Hematopoietic multipotent progenitor cell treated with erythropoietin and hydrocortisone succinate and interleukin-3 and kit ligand, for 6 days (in vitro differentiated cells): Measurements from ENCODE around the gene PROM1.

Experiments
- DNase-seq: peaks from one replicate; pipeline ENCODE4 v3.0.0-alpha.2; 2015

Gene PROM1

GRCh38 chr4:15982842-15983524 is 100.8 kb downstream of the PROM1 start:
- DNase-seq = no peak

DNA sequence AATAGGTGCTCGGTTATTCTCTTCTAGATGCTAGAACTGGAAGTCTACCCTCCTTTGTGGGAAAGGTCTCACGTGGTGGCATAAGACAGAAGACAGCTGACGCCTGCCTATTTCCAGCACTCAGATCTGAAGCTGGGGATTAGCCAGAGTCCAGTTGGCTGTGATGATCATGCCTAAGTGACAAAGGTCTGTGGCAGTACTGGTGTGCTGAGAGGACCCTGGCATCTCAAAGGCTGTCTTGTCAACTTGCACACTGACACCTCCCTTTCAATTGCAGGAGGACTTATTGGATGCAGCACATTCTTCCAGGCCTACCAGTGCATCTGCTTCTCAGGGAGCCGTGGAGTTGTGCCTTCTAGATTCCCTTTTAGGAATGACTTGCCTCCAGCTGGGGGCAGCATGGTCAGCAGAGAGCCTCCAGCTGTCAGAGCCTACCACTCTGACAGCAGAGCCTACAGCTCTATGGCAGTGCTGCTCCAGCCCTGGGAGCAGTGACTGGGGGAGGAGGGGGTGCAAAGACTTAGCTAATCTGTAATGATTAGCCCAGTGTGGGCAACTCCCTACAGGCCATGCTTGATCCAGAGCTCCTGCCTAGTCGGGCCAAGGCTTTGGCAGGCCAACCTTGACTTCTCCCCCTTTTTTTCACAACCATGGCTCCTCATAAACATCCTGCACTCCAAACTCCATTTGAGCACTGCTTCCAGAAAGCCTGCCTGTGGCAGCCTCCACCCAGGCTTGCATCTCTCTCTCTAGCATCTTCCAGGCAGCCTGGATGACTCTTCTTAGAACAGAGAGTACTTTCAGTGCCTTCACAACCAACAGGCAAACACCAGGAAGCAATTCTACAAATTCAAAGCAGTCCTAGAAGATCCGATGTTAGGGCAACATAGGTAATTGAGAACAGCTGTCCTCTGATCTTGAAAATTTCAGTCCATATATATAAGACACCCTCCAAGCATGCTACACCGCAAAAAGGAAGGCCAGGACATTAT is 107.1 kb downstream of the PROM1 start:
- DNase-seq = no peak

DNA sequence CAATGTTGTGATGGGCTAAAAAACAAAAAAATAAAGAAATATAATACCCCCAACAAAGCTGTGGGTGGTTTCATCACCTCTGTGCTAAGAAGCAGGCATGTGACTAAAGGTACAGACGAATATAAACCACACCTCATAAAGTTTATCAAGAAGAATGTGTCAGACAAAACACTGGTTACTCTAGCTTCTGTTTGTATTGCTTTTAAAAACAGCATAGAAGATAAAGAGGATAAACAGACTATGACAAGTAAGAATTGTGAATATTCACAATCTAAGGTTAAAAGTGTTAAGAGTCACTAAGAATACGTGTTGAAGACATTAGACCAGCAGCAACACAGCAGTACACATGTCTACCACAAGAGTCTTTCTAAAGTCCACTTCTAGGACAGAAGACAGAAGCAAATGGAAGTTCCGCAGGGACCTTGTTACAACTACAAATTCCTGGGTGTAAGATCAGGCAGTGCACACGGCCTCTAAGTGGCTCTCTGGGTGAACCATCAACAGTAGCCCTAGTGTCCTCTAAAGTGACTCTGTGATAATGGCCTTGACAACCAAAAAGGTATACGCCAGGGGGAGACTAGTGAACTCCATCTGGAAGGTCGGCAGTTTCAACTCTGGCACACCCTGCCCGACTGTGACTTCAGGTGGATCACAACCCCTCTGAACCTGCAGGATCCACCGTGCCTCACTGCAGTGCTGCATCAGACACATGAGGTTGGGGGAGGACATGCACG is 112.6 kb downstream of the PROM1 start:
- no peak for DNase-seq

- no peak for DNase-seq
Measured at GRCh38 chr4:15968551-15969300, 115.1 kb downstream of the PROM1 start.

GRCh38 chr4:15965325-15965724 is 118.5 kb downstream of the PROM1 start:
- DNase-seq = no peak

DNA sequence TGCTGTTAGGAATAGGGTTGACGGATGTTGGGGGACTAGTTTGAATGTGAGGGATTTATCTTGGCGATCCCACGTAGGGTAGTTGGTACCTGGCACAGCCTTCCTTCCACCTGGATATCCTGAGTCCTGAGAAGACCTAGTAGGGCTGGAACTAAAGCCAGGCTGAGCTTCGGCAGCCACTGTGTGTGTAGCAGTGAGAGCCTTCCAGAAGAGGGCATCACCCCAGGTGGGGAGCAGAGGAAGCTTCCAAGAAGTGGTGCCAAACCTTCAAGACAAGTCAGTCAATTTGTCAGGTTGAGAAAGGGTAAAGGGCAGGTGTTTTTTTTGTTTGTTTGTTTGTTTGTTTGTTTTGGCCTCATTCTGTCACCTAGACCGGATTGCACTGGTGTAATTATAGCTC is 119.7 kb downstream of the PROM1 start:
- peak; percentile 22 for DNase-seq

- DNase-seq = no peak
Measured at GRCh38 chr4:15963576-15963975, 120.2 kb downstream of the PROM1 start.

DNA sequence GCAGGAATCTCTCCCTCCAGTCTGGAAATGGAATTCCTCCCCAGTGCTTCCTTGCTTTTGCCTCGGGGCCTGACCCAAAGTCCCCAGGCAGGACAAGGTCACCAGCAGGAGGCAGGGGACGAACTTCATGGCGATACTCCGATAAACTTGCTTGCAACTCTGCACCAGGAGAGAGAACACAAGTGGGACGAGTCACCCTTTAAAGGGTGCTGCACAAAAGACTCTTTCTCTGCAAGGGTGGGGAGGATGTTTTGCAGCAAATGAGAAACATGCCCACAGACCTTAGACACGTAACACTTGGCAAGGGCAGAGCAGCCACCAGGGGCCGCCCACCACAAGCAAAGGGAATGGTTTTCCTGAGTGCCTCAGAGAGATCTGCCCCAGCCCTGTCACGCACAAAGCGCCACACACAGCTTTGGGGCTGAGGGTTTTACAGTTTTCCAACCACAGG is 120.8 kb downstream of the PROM1 start, which contains the start of gene FGFBP2:
TSS of gene FGFBP2 (minus strand) at position 175 of the 451 bp plus-strand sequence. CDS start at position 129, 46 bp downstream.
- DNase-seq = peak; percentile 81

- peak; percentile 25 for DNase-seq
Measured at GRCh38 chr4:15961781-15962510, 121.9 kb downstream of the PROM1 start.

GRCh38 chr4:15958562-15958961 is 125.3 kb downstream of the PROM1 start:
- no peak for DNase-seq

DNA sequence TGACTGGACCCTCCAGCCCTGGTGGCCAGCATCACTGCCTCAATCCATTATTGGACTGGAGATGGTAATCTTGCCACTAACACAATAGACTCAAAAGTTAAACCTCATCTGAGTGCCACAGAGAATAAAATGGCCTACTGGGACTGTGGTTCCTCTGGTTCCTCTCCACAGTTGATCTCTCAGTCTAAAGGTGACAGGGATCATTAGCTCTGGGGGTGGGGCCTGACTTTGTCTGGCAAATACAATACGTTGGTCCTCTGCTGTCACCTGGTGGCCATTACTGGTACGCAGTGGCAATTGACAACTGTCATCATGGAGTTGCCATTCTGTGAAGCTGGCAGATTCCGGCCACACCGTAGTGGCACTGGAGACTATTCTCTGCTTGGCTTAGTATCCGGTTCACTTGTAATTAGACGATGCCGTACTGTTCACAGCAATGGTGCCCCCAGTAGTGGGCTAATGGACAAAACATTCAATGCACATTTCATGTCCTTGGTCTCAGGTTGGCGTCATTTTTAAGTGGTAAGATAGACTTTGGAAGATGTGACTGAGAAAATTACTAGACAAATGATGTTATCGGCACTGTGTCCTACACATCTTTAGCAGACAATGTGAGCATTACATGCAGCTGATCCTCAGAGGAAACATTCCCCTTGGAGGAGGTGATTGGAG is 127.5 kb downstream of the PROM1 start:
- peak; percentile 93 for DNase-seq

GRCh38 chr4:15955670-15956069 is 128.2 kb downstream of the PROM1 start:
- DNase-seq = no peak

- DNase-seq = no peak
Measured at GRCh38 chr4:15953625-15954024, 130.2 kb downstream of the PROM1 start.

DNA sequence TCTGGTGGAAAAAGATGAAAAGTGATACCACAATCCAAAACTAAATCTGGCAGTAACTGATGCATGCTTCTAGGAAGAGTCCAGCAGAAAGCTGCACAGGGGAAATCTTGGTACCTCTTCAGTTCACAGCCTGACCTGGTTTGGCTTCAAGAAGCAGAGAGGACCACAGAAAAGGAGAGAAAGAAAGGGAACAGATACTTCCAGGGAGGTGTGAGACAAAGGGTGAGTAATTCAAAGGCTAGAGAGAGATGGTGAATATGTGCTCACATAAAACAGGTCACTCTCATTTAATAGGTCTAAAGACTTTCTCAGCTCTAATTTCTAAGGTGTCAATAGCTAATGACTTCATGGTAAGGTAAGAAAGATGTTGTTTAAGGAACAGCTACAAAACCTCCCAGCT is 132.0 kb downstream of the PROM1 start:
- DNase-seq = no peak

DNA sequence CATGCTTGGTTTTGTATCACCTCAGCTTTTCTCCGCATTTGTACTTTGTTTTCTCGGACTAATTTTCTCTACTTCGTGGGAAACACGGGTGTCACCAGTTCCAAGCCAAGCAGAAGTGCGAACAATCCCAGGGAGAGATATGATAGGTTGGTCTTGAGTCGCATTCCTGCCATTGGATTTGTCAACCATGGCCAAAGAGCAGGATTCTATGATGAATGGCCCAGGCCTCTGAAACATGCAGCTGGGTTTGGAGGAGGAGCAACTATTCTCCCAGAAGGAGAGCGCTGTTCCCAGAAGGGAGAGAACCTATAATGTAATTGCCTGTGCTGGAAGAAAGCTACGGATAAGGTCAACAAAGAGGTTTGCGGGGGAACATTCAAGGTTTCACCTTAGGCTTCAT is 135.0 kb downstream of the PROM1 start:
- no peak for DNase-seq

- DNase-seq = no peak
Measured at GRCh38 chr4:15947684-15948083, 136.1 kb downstream of the PROM1 start.

GRCh38 chr4:15945516-15945915 is 138.3 kb downstream of the PROM1 start:
- peak; percentile 73 for DNase-seq

- no peak for DNase-seq
Measured at GRCh38 chr4:15944895-15945294, 138.9 kb downstream of the PROM1 start.

DNA sequence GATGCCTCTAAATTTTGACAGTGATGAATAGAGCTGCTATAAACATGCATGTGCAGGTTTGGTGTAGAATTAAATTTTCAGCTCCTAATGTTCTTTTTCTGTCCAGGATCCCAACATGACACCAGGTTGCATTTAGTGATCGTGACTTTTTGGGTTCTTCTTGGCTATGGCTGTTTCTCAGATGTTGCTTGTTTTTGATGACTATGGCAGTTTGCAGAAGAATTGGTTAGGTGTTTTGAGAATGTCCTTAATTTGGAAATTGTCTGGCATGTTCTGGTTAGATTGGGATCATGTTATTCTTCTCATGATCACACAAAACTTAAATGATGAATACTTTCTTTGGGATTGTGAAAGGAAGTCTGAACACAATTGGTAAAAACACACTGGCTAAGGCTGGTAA is 141.5 kb downstream of the PROM1 start:
- no peak for DNase-seq

DNA sequence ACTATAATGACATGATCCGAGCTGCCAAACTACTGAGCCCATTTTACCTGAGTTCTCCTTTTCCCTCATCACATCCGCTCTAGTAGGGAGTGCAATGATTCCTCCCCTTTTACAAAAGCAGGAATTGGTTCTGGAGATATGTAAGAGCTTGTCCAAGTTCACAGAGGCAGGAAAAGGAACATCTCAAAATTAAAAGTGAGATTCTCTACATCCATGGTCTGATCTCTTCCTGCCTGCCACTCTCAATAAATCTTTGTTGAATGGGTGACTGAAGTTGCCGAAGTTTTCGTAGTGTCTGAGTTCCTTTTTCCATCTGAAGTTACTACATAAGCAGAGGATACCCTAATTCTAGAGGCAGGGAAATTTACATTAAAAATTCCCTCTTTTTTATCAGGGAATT is 145.2 kb downstream of the PROM1 start, which contains the start of gene FGFBP1:
TSS of gene FGFBP1 (minus strand) at position 101 of the 400 bp plus-strand sequence. CDS start 2,108 bp downstream, outside the sequence.
- DNase-seq = no peak

GRCh38 chr4:15938182-15938581 is 145.6 kb downstream of the PROM1 start:
- DNase-seq = no peak
